ENCODE measurements around the gene CABLES1.
"Not testable (repeated sequence)": the region's sequence is repeated elsewhere in the genome, so short reads cannot be mapped to it uniquely, and the experiment has no call there.

CABLES1 gene

GRCh38 chr18:23145621-23146020, 10.3 kb downstream of the CABLES1 start:
- H3K9me3 ChIP-seq (ENCODE audit: low read length), result no peaks in the 10 kb centered on the region
- no peak overlapping the region for H3K27ac ChIP-seq (ENCODE audit: low read depth, low read length)
- H3K4me3 ChIP-seq (ENCODE audit: low read depth in 1 of 2, low read length in 2 of 2), result no peak overlapping the region
- no peak overlapping the region for H3K9ac ChIP-seq (ENCODE audit: low read length)
- H3K27me3 ChIP-seq (ENCODE audit: control insufficient read depth in 1 of 2, insufficient read depth in 2 of 2, low read length in 2 of 2), result no peaks in the 10 kb centered on the region
- peaks cover 20% of the 10 kb centered on the region for H3K4me1 ChIP-seq (ENCODE audit: insufficient read depth, low read length)
- no peaks in the 10 kb centered on the region for H3K36me3 ChIP-seq (ENCODE audit: insufficient read depth, low read length)

- no peaks in the 10 kb centered on the region for H3K27me3 ChIP-seq (ENCODE audit: control insufficient read depth in 1 of 2, insufficient read depth in 2 of 2, low read length in 2 of 2)
- H3K9me3 ChIP-seq (ENCODE audit: low read length), result no peaks in the 10 kb centered on the region
- no peak overlapping the region for H3K27ac ChIP-seq (ENCODE audit: low read depth, low read length)
- H3K4me3 ChIP-seq (ENCODE audit: low read depth in 1 of 2, low read length in 2 of 2), result no peak overlapping the region
- no peak overlapping the region for H3K9ac ChIP-seq (ENCODE audit: low read length)
- no peaks in the 10 kb centered on the region for H3K36me3 ChIP-seq (ENCODE audit: insufficient read depth, low read length)
- peaks cover 7% of the 10 kb centered on the region for H3K4me1 ChIP-seq (ENCODE audit: insufficient read depth, low read length)
These were observed 11.7 kb downstream of the CABLES1 start for GRCh38 chr18:23146861-23147469.

GRCh38 chr18:23148382-23148781, 13.1 kb downstream of the CABLES1 start:
- Histone ChIP-seq H3K27ac (ENCODE audit: low read depth, low read length) (no peak overlapping the region), H3K27me3 (ENCODE audit: control insufficient read depth in 1 of 2, insufficient read depth in 2 of 2, low read length in 2 of 2) (no peaks in the 10 kb centered on the region), H3K4me1 (ENCODE audit: insufficient read depth, low read length) (peaks cover 4% of the 10 kb centered on the region), H3K36me3 (ENCODE audit: insufficient read depth, low read length) (no peaks in the 10 kb centered on the region), H3K9me3 (ENCODE audit: low read length) (no peaks in the 10 kb centered on the region), H3K4me3 (ENCODE audit: low read depth in 1 of 2, low read length in 2 of 2) (no peak overlapping the region), H3K9ac (ENCODE audit: low read length) (no peak overlapping the region)

GRCh38 chr18:23149570-23149969, 14.3 kb downstream of the CABLES1 start:
- no peak overlapping the region for H3K4me3 ChIP-seq (ENCODE audit: low read depth in 1 of 2, low read length in 2 of 2)
- H3K36me3 ChIP-seq (ENCODE audit: insufficient read depth, low read length), result no peaks in the 10 kb centered on the region
- H3K4me1 ChIP-seq (ENCODE audit: insufficient read depth, low read length), result no peaks in the 10 kb centered on the region
- no peaks in the 10 kb centered on the region for H3K27me3 ChIP-seq (ENCODE audit: control insufficient read depth in 1 of 2, insufficient read depth in 2 of 2, low read length in 2 of 2)
- H3K9ac ChIP-seq (ENCODE audit: low read length), result no peak overlapping the region
- H3K9me3 ChIP-seq (ENCODE audit: low read length), result no peaks in the 10 kb centered on the region
- no peak overlapping the region for H3K27ac ChIP-seq (ENCODE audit: low read depth, low read length)

GRCh38 chr18:23151414-23152099, 16.3 kb downstream of the CABLES1 start:
- H3K4me1 ChIP-seq (ENCODE audit: insufficient read depth, low read length), result no peaks in the 10 kb centered on the region
- no peaks in the 10 kb centered on the region for H3K9me3 ChIP-seq (ENCODE audit: low read length)
- no peak overlapping the region for H3K27ac ChIP-seq (ENCODE audit: low read depth, low read length)
- no peaks in the 10 kb centered on the region for H3K27me3 ChIP-seq (ENCODE audit: control insufficient read depth in 1 of 2, insufficient read depth in 2 of 2, low read length in 2 of 2)
- H3K36me3 ChIP-seq (ENCODE audit: insufficient read depth, low read length), result no peaks in the 10 kb centered on the region
- no peak overlapping the region for H3K9ac ChIP-seq (ENCODE audit: low read length)
- H3K4me3 ChIP-seq (ENCODE audit: low read depth in 1 of 2, low read length in 2 of 2), result no peak overlapping the region

GRCh38 chr18:23154030-23154429, 18.7 kb downstream of the CABLES1 start:
- Histone ChIP-seq H3K9me3 (ENCODE audit: low read length) (no peaks in the 10 kb centered on the region), H3K4me3 (ENCODE audit: low read depth in 1 of 2, low read length in 2 of 2) (no peak overlapping the region), H3K27ac (ENCODE audit: low read depth, low read length) (no peak overlapping the region), H3K4me1 (ENCODE audit: insufficient read depth, low read length) (no peaks in the 10 kb centered on the region), H3K27me3 (ENCODE audit: control insufficient read depth in 1 of 2, insufficient read depth in 2 of 2, low read length in 2 of 2) (no peaks in the 10 kb centered on the region), H3K36me3 (ENCODE audit: insufficient read depth, low read length) (no peaks in the 10 kb centered on the region), H3K9ac (ENCODE audit: low read length) (no peak overlapping the region)

GRCh38 chr18:23154823-23155500, 19.7 kb downstream of the CABLES1 start:
- Histone ChIP-seq H3K27ac (ENCODE audit: low read depth, low read length) (no peak overlapping the region), H3K36me3 (ENCODE audit: insufficient read depth, low read length) (no peaks in the 10 kb centered on the region), H3K27me3 (ENCODE audit: control insufficient read depth in 1 of 2, insufficient read depth in 2 of 2, low read length in 2 of 2) (no peaks in the 10 kb centered on the region), H3K9ac (ENCODE audit: low read length) (no peak overlapping the region), H3K4me1 (ENCODE audit: insufficient read depth, low read length) (no peaks in the 10 kb centered on the region), H3K9me3 (ENCODE audit: low read length) (no peaks in the 10 kb centered on the region), H3K4me3 (ENCODE audit: low read depth in 1 of 2, low read length in 2 of 2) (no peak overlapping the region)

- no peaks in the 10 kb centered on the region for H3K36me3 ChIP-seq (ENCODE audit: insufficient read depth, low read length)
- H3K4me1 ChIP-seq (ENCODE audit: insufficient read depth, low read length), result no peaks in the 10 kb centered on the region
- no peaks in the 10 kb centered on the region for H3K27me3 ChIP-seq (ENCODE audit: control insufficient read depth in 1 of 2, insufficient read depth in 2 of 2, low read length in 2 of 2)
- no peak overlapping the region for H3K9ac ChIP-seq (ENCODE audit: low read length)
- no peak overlapping the region for H3K27ac ChIP-seq (ENCODE audit: low read depth, low read length)
- H3K4me3 ChIP-seq (ENCODE audit: low read depth in 1 of 2, low read length in 2 of 2), result no peak overlapping the region
- no peaks in the 10 kb centered on the region for H3K9me3 ChIP-seq (ENCODE audit: low read length)
These were observed 20.3 kb downstream of the CABLES1 start for GRCh38 chr18:23155537-23155936.

- Histone ChIP-seq H3K4me1 (ENCODE audit: insufficient read depth, low read length) (no peaks in the 10 kb centered on the region), H3K36me3 (ENCODE audit: insufficient read depth, low read length) (no peaks in the 10 kb centered on the region), H3K9me3 (ENCODE audit: low read length) (no peaks in the 10 kb centered on the region), H3K4me3 (ENCODE audit: low read depth in 1 of 2, low read length in 2 of 2) (no peak overlapping the region), H3K27me3 (ENCODE audit: control insufficient read depth in 1 of 2, insufficient read depth in 2 of 2, low read length in 2 of 2) (no peaks in the 10 kb centered on the region), H3K27ac (ENCODE audit: low read depth, low read length) (no peak overlapping the region), H3K9ac (ENCODE audit: low read length) (no peak overlapping the region)
These were observed 20.8 kb downstream of the CABLES1 start for GRCh38 chr18:23156134-23156533.

GRCh38 chr18:23158058-23158457, 22.8 kb downstream of the CABLES1 start:
- Histone ChIP-seq H3K27ac (ENCODE audit: low read depth, low read length) (no peak overlapping the region), H3K4me3 (ENCODE audit: low read depth in 1 of 2, low read length in 2 of 2) (no peak overlapping the region), H3K36me3 (ENCODE audit: insufficient read depth, low read length) (no peaks in the 10 kb centered on the region)

GRCh38 chr18:23158884-23159283, 23.6 kb downstream of the CABLES1 start:
- not testable (repeated sequence) for H3K4me3 ChIP-seq (ENCODE audit: low read depth in 1 of 2, low read length in 2 of 2); H3K4me1 ChIP-seq (ENCODE audit: insufficient read depth, low read length); H3K27ac ChIP-seq (ENCODE audit: low read depth, low read length); H3K27me3 ChIP-seq (ENCODE audit: control insufficient read depth in 1 of 2, insufficient read depth in 2 of 2, low read length in 2 of 2); H3K36me3 ChIP-seq (ENCODE audit: insufficient read depth, low read length); H3K9me3 ChIP-seq (ENCODE audit: low read length); H3K9ac ChIP-seq (ENCODE audit: low read length)

More at GRCh38 chr18:23158058-23158457, 22.8 kb downstream of the CABLES1 start:
- no peaks in the 10 kb centered on the region for H3K4me1 ChIP-seq (ENCODE audit: insufficient read depth, low read length)
- no peaks in the 10 kb centered on the region for H3K27me3 ChIP-seq (ENCODE audit: control insufficient read depth in 1 of 2, insufficient read depth in 2 of 2, low read length in 2 of 2)
- H3K9me3 ChIP-seq (ENCODE audit: low read length), result no peaks in the 10 kb centered on the region
- no peak overlapping the region for H3K9ac ChIP-seq (ENCODE audit: low read length)
